Measurements from ENCODE around the gene CTNND2. TPM values are rescaled to one million over a fixed set of nuclear protein-coding genes. Genes with fewer than 3 reads are reported as not detected.

Gene CTNND2
- polyA plus RNA-seq, 1 donor from 2014 or later: 67.0 TPM

- Histone ChIP-seq H3K9ac (ENCODE audit: low read length) (no peak overlapping the region), H3K36me3 (ENCODE audit: insufficient read depth, low read length) (no peaks in the 10 kb centered on the region), H3F3A (ENCODE audit: insufficient read depth, low read length, poor library complexity, severe bottlenecking) (no peaks in the 10 kb centered on the region), H3K9me2 (ENCODE audit: insufficient read depth, low read length) (no peaks in the 10 kb centered on the region), H3K79me2 (replicated peaks; ENCODE audit: insufficient read depth, low read length) (no peaks in the 10 kb centered on the region), H3K27me3 (ENCODE audit: insufficient read depth, low read depth, low read length) (peaks cover 19% of the 10 kb centered on the region), H3K4me3 (ENCODE audit: low read length) (no peak overlapping the region), H3K4me2 (ENCODE audit: low read length) (no peak overlapping the region), H4K20me1 (ENCODE audit: insufficient read depth) (no peaks in the 10 kb centered on the region), H3K9me3 (ENCODE audit: low read length) (no peaks in the 10 kb centered on the region), H3K27ac (ENCODE audit: low read length) (no peak overlapping the region), H2AFZ (ENCODE audit: low read depth, low read length) (no peak overlapping the region)
- TF ChIP-seq CTCF (IDR thresholded peaks at IDR 0.05; ENCODE audit: poor library complexity, severe bottlenecking): no peak
- TF ChIP-seq SMC3 (conservative IDR thresholded peaks at IDR 0.05; ENCODE audit: poor library complexity): no peak
- TF ChIP-seq POLR2AphosphoS5 (IDR thresholded peaks at IDR 0.05): no peak
- TF ChIP-seq EZH2 (IDR thresholded peaks at IDR 0.05; ENCODE audit: borderline replicate concordance, insufficient read depth, low read length, poor library complexity, severe bottlenecking): no peak
- TF ChIP-seq EP300 (conservative IDR thresholded peaks at IDR 0.05; ENCODE audit: poor library complexity, severe bottlenecking): no peak
- no peak for TF ChIP-seq REST (IDR thresholded peaks at IDR 0.05; ENCODE audit: borderline replicate concordance)
- TF ChIP-seq MXI1 (conservative IDR thresholded peaks at IDR 0.05; ENCODE audit: poor library complexity, severe bottlenecking): no peak
- TF ChIP-seq RAD21 (conservative IDR thresholded peaks at IDR 0.05): no peak
- TF ChIP-seq TAF1 (IDR thresholded peaks at IDR 0.05; ENCODE audit: low read depth): no peak
Measured at GRCh38 chr5:11387382-11387781, 516.9 kb downstream of the CTNND2 start.

GRCh38 chr5:11386398-11386797 lies 517.8 kb downstream of the CTNND2 start:
- H3K27ac ChIP-seq (ENCODE audit: low read length): no peak overlapping the region
- H3K4me3 ChIP-seq (ENCODE audit: low read length): no peak overlapping the region

More at GRCh38 chr5:11386398-11386797, 517.8 kb downstream of the CTNND2 start:
- H4K20me1 ChIP-seq (ENCODE audit: insufficient read depth): no peaks in the 10 kb centered on the region
- no peaks in the 10 kb centered on the region for H3K79me2 ChIP-seq (replicated peaks; ENCODE audit: insufficient read depth, low read length)
- peaks cover under 1% of the 10 kb centered on the region for H3K36me3 ChIP-seq (ENCODE audit: insufficient read depth, low read length)
- H3K27me3 ChIP-seq (ENCODE audit: insufficient read depth, low read depth, low read length): peaks cover 19% of the 10 kb centered on the region
- H3K4me2 ChIP-seq (ENCODE audit: low read length): no peak overlapping the region
- H3K9me3 ChIP-seq (ENCODE audit: low read length): no peaks in the 10 kb centered on the region
- H2AFZ ChIP-seq (ENCODE audit: low read depth, low read length): no peak overlapping the region
- no peaks in the 10 kb centered on the region for H3F3A ChIP-seq (ENCODE audit: insufficient read depth, low read length, poor library complexity, severe bottlenecking)
- TF ChIP-seq REST (IDR thresholded peaks at IDR 0.05; ENCODE audit: borderline replicate concordance) (no peak), TAF1 (IDR thresholded peaks at IDR 0.05; ENCODE audit: low read depth) (no peak), CTCF (IDR thresholded peaks at IDR 0.05; ENCODE audit: poor library complexity, severe bottlenecking) (no peak), MXI1 (conservative IDR thresholded peaks at IDR 0.05; ENCODE audit: poor library complexity, severe bottlenecking) (no peak), POLR2AphosphoS5 (IDR thresholded peaks at IDR 0.05) (no peak), EZH2 (IDR thresholded peaks at IDR 0.05; ENCODE audit: borderline replicate concordance, insufficient read depth, low read length, poor library complexity, severe bottlenecking) (no peak), SMC3 (conservative IDR thresholded peaks at IDR 0.05; ENCODE audit: poor library complexity) (no peak), RAD21 (conservative IDR thresholded peaks at IDR 0.05) (no peak), EP300 (conservative IDR thresholded peaks at IDR 0.05; ENCODE audit: poor library complexity, severe bottlenecking) (no peak)
- no peaks in the 10 kb centered on the region for H3K9me2 ChIP-seq (ENCODE audit: insufficient read depth, low read length)
- no peak overlapping the region for H3K9ac ChIP-seq (ENCODE audit: low read length)
